Lung (tissue), 12 donors: Measurements from ENCODE around the gene NOPCHAP1. TPM values are rescaled to one million over a fixed set of nuclear protein-coding genes. Genes with fewer than 3 reads are reported as not detected.

Source experiments
- ATAC-seq: fragments of 200-7000 bp; cut with Tn5 transposase; one replicate; pipeline ENCODE4 v1.9.1; 2020; ENCODE audit warnings: moderate number of reproducible peaks; ENCODE audit not compliant: insufficient read depth, low FRiP score
- DNase-seq, 3 donors: peaks; one replicate each; pipeline ENCODE4 v3.0.0-alpha.2; 2013 to 2017
- H3K27ac ChIP-seq, 2 donors: one replicate each; pipeline ENCODE4 v1.5.1; 2013; ENCODE audit warnings: mild to moderate bottlenecking in 2 of 2, moderate library complexity in 2 of 2, control low read depth in 1 of 2, inconsistent platforms in 1 of 2, low read depth in 1 of 2, low read length in 1 of 2
- H3K27me3 ChIP-seq, 3 donors: one replicate each; pipeline ENCODE4 v1.5.1; 2013; ENCODE audit warnings: low read length in 2 of 3; ENCODE audit not compliant: control insufficient read depth in 3 of 3, insufficient read depth in 3 of 3
- H3K36me3 ChIP-seq, 4 donors: one replicate each; pipeline ENCODE4 v1.5.1; 2013; ENCODE audit warnings: low read length in 4 of 4, mild to moderate bottlenecking in 1 of 4, moderate library complexity in 1 of 4; ENCODE audit not compliant: control insufficient read depth in 4 of 4, insufficient read depth in 4 of 4
- H3K4me1 ChIP-seq, 5 donors: one replicate each; pipeline ENCODE4 v1.5.1; 2013; ENCODE audit warnings: low read length in 5 of 5, mild to moderate bottlenecking in 2 of 5, moderate library complexity in 1 of 5; ENCODE audit not compliant: control insufficient read depth in 5 of 5, insufficient read depth in 5 of 5
- H3K4me3 ChIP-seq: one replicate; pipeline ENCODE4 v1.5.1; 2013; ENCODE audit warnings: mild to moderate bottlenecking, control low read depth, moderate library complexity
- H3K9ac ChIP-seq, 2 donors: one replicate each; pipeline ENCODE4 v1.5.1; 2013; ENCODE audit warnings: low read length in 2 of 2, control low read depth in 1 of 2; ENCODE audit not compliant: insufficient read depth in 1 of 2
- H3K9me3 ChIP-seq, 4 donors: one replicate each; pipeline ENCODE4 v1.5.1; 2013; ENCODE audit warnings: low read length in 3 of 4, mild to moderate bottlenecking in 1 of 4, moderate library complexity in 1 of 4; ENCODE audit not compliant: control insufficient read depth in 4 of 4, insufficient read depth in 3 of 4
- CTCF ChIP-seq: IDR thresholded peaks from 2 replicates; pipeline ENCODE4 v1.5.1; 2012; ENCODE audit warnings: mild to moderate bottlenecking; ENCODE audit errors: control extremely low read depth, extremely low read depth
- WGBS, 2 donors: extraction: QIAGEN DNeasy Blood & Tissue Kit; methylation state at CpG; one replicate each; pipeline ENCODE4 v1.1.7; 2013; 5-methylcytosine and 5-hydroxymethylcytosine counted together
- polyA plus RNA-seq, 2 donors: library from polyadenylated mRNA; stranded (reverse); fragments of 200-250 nt; gene quantifications; one replicate each; pipeline ENCODE4 v1.2.1, GENCODE V29; 2013
- total RNA-seq, 2 donors: library from RNA; depleted of rRNA in 1 of 2; stranded (reverse); fragments of >200 nt in 1 of 2; gene quantifications; one replicate each; pipeline ENCODE4 v1.2.1, GENCODE V29; 2014 to 2021
- donor health status: control.
- donor health status: control.
- donor health status: Bipolar disorder and iron deficiency.
- donor health status: healthy.
- donor health status: DM: yes; HTN: yes; CAD: no.

NOPCHAP1 gene
- total and polyA plus RNA-seq, 4 donors = 7.8 to 12.2 (median 10.4) TPM

- no peak for DNase-seq
- WGBS, 2 donors = 64 to 80% methylated on average over 2 of the region's 2 CpGs
- no peaks in the 10 kb centered on the region for H3K36me3 ChIP-seq
- H3K4me3 ChIP-seq = no peak overlapping the region
- no peak for ATAC-seq
- peaks cover 0 to 13% (median 3%) of the 10 kb centered on the region in 3 donors for H3K27me3 ChIP-seq
- no peak for TF ChIP-seq CTCF
- H3K4me1 ChIP-seq = peaks cover 0 to 8% (median 0%) of the 10 kb centered on the region in 5 donors
- H3K27ac ChIP-seq = no peak overlapping the region
- H3K9me3 ChIP-seq = no peaks in the 10 kb centered on the region
- no peak overlapping the region for H3K9ac ChIP-seq
Observed at GRCh38 chr12:104964856-104965205, 21.3 kb upstream of the NOPCHAP1 start.

DNA sequence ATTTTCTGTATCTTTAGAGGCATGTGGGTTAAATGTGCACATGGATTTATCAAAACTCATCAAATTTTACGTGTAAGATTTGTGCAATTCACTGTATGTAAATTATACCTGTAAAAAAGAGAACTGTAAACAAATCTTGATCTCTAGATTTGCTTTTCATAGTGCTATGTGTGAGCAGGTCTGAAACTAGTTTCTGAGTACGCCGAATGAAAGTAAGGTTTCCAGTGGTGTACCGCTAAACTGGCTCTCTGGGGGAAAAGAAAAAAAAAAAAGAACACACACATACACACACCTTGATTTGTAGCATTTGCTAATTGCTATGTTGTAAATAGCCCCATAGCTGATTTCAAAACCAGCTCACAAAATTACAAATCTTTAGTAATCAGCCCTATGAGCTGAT, 19.4 kb upstream of the NOPCHAP1 start:
- 90 to 92% methylated on average over 4 of the region's 4 CpGs for WGBS, 2 donors
- Histone ChIP-seq H3K27ac (no peak overlapping the region), H3K9ac (no peak overlapping the region), H3K36me3 (no peaks in the 10 kb centered on the region), H3K9me3 (no peaks in the 10 kb centered on the region), H3K27me3 (peaks cover 0 to 10% (median 3%) of the 10 kb centered on the region in 3 donors), H3K4me1 (peaks cover 0 to 3% (median 0%) of the 10 kb centered on the region in 5 donors), H3K4me3 (no peak overlapping the region)
- no peak for TF ChIP-seq CTCF
- no peak for ATAC-seq
- DNase-seq = no peak

GRCh38 chr12:104969343-104969742, 16.8 kb upstream of the NOPCHAP1 start:
- Histone ChIP-seq H3K9ac (no peak overlapping the region), H3K9me3 (no peaks in the 10 kb centered on the region), H3K4me1 (no peaks in the 10 kb centered on the region), H3K27ac (no peak overlapping the region), H3K27me3 (peaks cover 0 to 3% (median 0%) of the 10 kb centered on the region in 3 donors), H3K4me3 (no peak overlapping the region), H3K36me3 (no peaks in the 10 kb centered on the region)
- TF ChIP-seq CTCF = no peak
- 71 to 73% methylated on average over 3 of the region's 3 CpGs for WGBS, 2 donors
- ATAC-seq = no peak
- DNase-seq = no peak

GRCh38 chr12:104971306-104971705, 14.8 kb upstream of the NOPCHAP1 start:
- Histone ChIP-seq H3K4me3 (no peak overlapping the region), H3K27ac (no peak overlapping the region), H3K4me1 (no peaks in the 10 kb centered on the region), H3K36me3 (no peaks in the 10 kb centered on the region), H3K9ac (no peak overlapping the region), H3K9me3 (no peaks in the 10 kb centered on the region), H3K27me3 (peaks cover 0 to 3% (median 0%) of the 10 kb centered on the region in 3 donors)
- no peak for TF ChIP-seq CTCF
- 69 to 71% methylated on average over 5 of the region's 5 CpGs for WGBS, 2 donors
- DNase-seq (no peak), ATAC-seq (no peak)
